IMR-90 (cell line): Measurements from ENCODE around the gene ZNF200. TPM values are rescaled to one million over a fixed set of nuclear protein-coding genes. Genes with fewer than 3 reads are reported as not detected.
A peak's percentile ranks its signal among the peaks of the same experiment; 100 is the strongest.

Source experiments
- ATAC-seq: fragments of 200-7000 bp; cut with Tn5 transposase; 2 replicates; pipeline ENCODE4 v1.9.1; 2020; ENCODE audit warnings: low read depth, mild to moderate bottlenecking, moderate library complexity
- BruUV-seq: library from RNA; stranded (reverse); fragments of 400-500 nt; replicated peaks from 2 replicates; lab custom pipeline; 2021; lab: Mats Ljungman, UMichigan
- CTCF ChIA-PET: fragments of 300-600 bp; formaldehyde crosslinking; extraction: SDS; loops from one replicate; lab custom pipeline; 2021; ENCODE audit warnings: antibody characterized with exemption; lab: Yijun Ruan, JAX
- POLR2A ChIA-PET: fragments of 300-600 bp; sonication (Branson Sonifier 250); formaldehyde crosslinking; loops from one replicate; lab custom pipeline; 2022; ENCODE audit warnings: antibody characterized with exemption; ENCODE audit not compliant: unreplicated experiment; lab: Charles Lee
- DNase-seq: peaks from one replicate; pipeline ENCODE4 v3.0.0; 2013
- H2AFZ ChIP-seq: replicated peaks from 2 replicates; pipeline ENCODE3; 2013; ENCODE audit warnings: low read length, mild to moderate bottlenecking; ENCODE audit not compliant: poor library complexity
- H2AK5ac ChIP-seq: 2 replicates; pipeline ENCODE4 v1.6.1; 2013; ENCODE audit warnings: low read depth, low read length, inconsistent platforms
- H2AK9ac ChIP-seq: replicated peaks from 2 replicates; pipeline ENCODE3; 2013; ENCODE audit warnings: mild to moderate bottlenecking, low read depth, low read length, moderate library complexity; ENCODE audit not compliant: poor library complexity
- H2BK120ac ChIP-seq: 2 replicates; pipeline ENCODE4 v1.6.1; 2013; ENCODE audit warnings: low read depth, low read length, inconsistent platforms
- H2BK15ac ChIP-seq: 3 replicates; pipeline ENCODE4 v1.6.1; 2013; ENCODE audit warnings: low read depth, low read length, inconsistent platforms
- H2BK20ac ChIP-seq: 2 replicates; pipeline ENCODE4 v1.6.1; 2013; ENCODE audit warnings: low read depth, mild to moderate bottlenecking, inconsistent platforms, low read length, moderate library complexity
- H2BK5ac ChIP-seq: 2 replicates; pipeline ENCODE4 v1.6.1; 2013; ENCODE audit warnings: mild to moderate bottlenecking, low read depth, low read length, inconsistent platforms; ENCODE audit not compliant: poor library complexity, severe bottlenecking
- H3K14ac ChIP-seq: replicated peaks from 2 replicates; pipeline ENCODE4 v1.6.1; 2013; ENCODE audit warnings: low read depth, low read length, inconsistent platforms
- H3K18ac ChIP-seq: 2 replicates; pipeline ENCODE4 v1.6.1; 2013; ENCODE audit warnings: low read depth, low read length, control low read depth
- H3K23ac ChIP-seq: 2 replicates; pipeline ENCODE4 v1.6.1; 2013; ENCODE audit warnings: low read depth, low read length, inconsistent platforms
- H3K27ac ChIP-seq: 2 replicates; pipeline ENCODE4 v1.5.1; 2013; ENCODE audit warnings: mild to moderate bottlenecking, control low read depth, low read length; ENCODE audit not compliant: insufficient read depth
- H3K27me3 ChIP-seq: 2 replicates; pipeline ENCODE4 v1.6.1; 2013; ENCODE audit warnings: low read length; ENCODE audit not compliant: control insufficient read depth, insufficient read depth
- H3K36me3 ChIP-seq: 2 replicates; pipeline ENCODE4 v1.6.1; 2013; ENCODE audit warnings: low read length, mixed read lengths; ENCODE audit not compliant: control insufficient read depth, insufficient read depth
- H3K4ac ChIP-seq: 2 replicates; pipeline ENCODE4 v1.6.1; 2013; ENCODE audit warnings: low read depth, low read length, inconsistent platforms
- H3K4me1 ChIP-seq: 2 replicates; pipeline ENCODE4 v1.6.1; 2013; ENCODE audit warnings: low read length, mixed read lengths; ENCODE audit not compliant: control insufficient read depth, insufficient read depth
- H3K4me2 ChIP-seq: 2 replicates; pipeline ENCODE4 v1.6.1; 2013; ENCODE audit warnings: low read depth, mild to moderate bottlenecking, control low read depth, low read length, moderate library complexity
- H3K4me3 ChIP-seq: 2 replicates; pipeline ENCODE4 v1.5.1; 2013; ENCODE audit warnings: low read depth, mild to moderate bottlenecking, control low read depth, low read length, moderate library complexity; ENCODE audit not compliant: insufficient read depth
- H3K56ac ChIP-seq: 2 replicates; pipeline ENCODE4 v1.6.1; 2013; ENCODE audit warnings: low read length, inconsistent platforms; ENCODE audit not compliant: insufficient read depth; ENCODE audit errors: extremely low read depth
- H3K79me1 ChIP-seq, 2 experiments: 2 replicates each; pipeline ENCODE4 v1.6.1; 2013; ENCODE audit warnings: low read length in 2 of 2, inconsistent platforms in 1 of 2, low read depth in 1 of 2
- H3K9ac ChIP-seq: 2 replicates; pipeline ENCODE4 v1.6.1; 2013; ENCODE audit warnings: low read depth, low read length, control low read depth
- H3K9me1 ChIP-seq: 2 replicates; pipeline ENCODE4 v1.6.1; 2013; ENCODE audit warnings: low read length, inconsistent platforms; ENCODE audit not compliant: insufficient read depth
- H3K9me3 ChIP-seq: 2 replicates; pipeline ENCODE4 v1.6.1; 2013; ENCODE audit warnings: low read length; ENCODE audit not compliant: control insufficient read depth, insufficient read depth
- H4K20me1 ChIP-seq: 2 replicates; pipeline ENCODE4 v1.6.1; 2013; ENCODE audit warnings: low read length, inconsistent platforms; ENCODE audit not compliant: insufficient read depth
- H4K5ac ChIP-seq: 2 replicates; pipeline ENCODE4 v1.6.1; 2013; ENCODE audit warnings: mild to moderate bottlenecking, low read depth, low read length, control low read depth
- H4K8ac ChIP-seq, 2 experiments: 2 replicates each; pipeline ENCODE4 v1.6.1; 2013; ENCODE audit warnings: low read depth in 2 of 2, low read length in 2 of 2, control low read depth in 1 of 2, inconsistent platforms in 1 of 2
- H4K91ac ChIP-seq: 2 replicates; pipeline ENCODE4 v1.6.1; 2013; ENCODE audit warnings: low read depth, low read length, inconsistent platforms; ENCODE audit not compliant: insufficient read depth
- BHLHE40 ChIP-seq: fragments of 150-350 bp; IDR thresholded peaks from 2 replicates; pipeline ENCODE4 v1.6.1; 2016; ENCODE audit warnings: mild to moderate bottlenecking, low read depth, low read length
- CEBPB ChIP-seq: IDR thresholded peaks from 2 replicates; pipeline ENCODE4 v1.6.1; 2012; ENCODE audit warnings: low read depth, low read length, improper control_type of control experiment
- FOS ChIP-seq: fragments of 150-350 bp; IDR thresholded peaks from 2 replicates; pipeline ENCODE4 v1.6.1; 2016; ENCODE audit warnings: low read depth, low read length
- MAZ ChIP-seq: IDR thresholded peaks from 2 replicates; pipeline ENCODE4 v1.6.1; 2012; ENCODE audit warnings: low read depth, mild to moderate bottlenecking, low read length, improper control_type of control experiment, moderate library complexity, borderline replicate concordance
- POLR2A ChIP-seq: IDR thresholded peaks from 2 replicates; pipeline ENCODE4 v1.6.1; 2012; ENCODE audit warnings: mild to moderate bottlenecking, low read depth, low read length
- RAD21 ChIP-seq: IDR thresholded peaks from 2 replicates; pipeline ENCODE4 v1.6.1; 2012; ENCODE audit warnings: low read length, improper control_type of control experiment
- RCOR1 ChIP-seq: IDR thresholded peaks from 2 replicates; pipeline ENCODE4 v1.6.1; 2012; ENCODE audit warnings: mild to moderate bottlenecking, low read length, improper control_type of control experiment; ENCODE audit not compliant: insufficient replicate concordance
- RFX5 ChIP-seq: IDR thresholded peaks from 2 replicates; pipeline ENCODE4 v1.8.0; 2012; ENCODE audit warnings: low read depth, mild to moderate bottlenecking, low read length, moderate library complexity
- SMC3 ChIP-seq: fragments of 150-350 bp; IDR thresholded peaks from 2 replicates; pipeline ENCODE4 v1.6.1; 2016; ENCODE audit warnings: low read depth, mild to moderate bottlenecking, antibody characterized with exemption, low read length, moderate library complexity
- WGBS, 2 experiments: methylation state at CpG; one replicate each; pipeline versions ENCODE4 v1.1.5 to v1.1.7; 2013; ENCODE audit warnings: missing lambda C conversion rate in 2 of 2; ENCODE audit not compliant: insufficient read length in 1 of 2; ENCODE audit errors: extremely low coverage in 2 of 2; 5-methylcytosine and 5-hydroxymethylcytosine counted together
- dilution Hi-C: fragments of 300-500 bp; cut with HindIII; formaldehyde crosslinking; loops from one replicate; pipeline ENCODE4 v1.14.3; 2018; ENCODE audit warnings: low sequenced_read_pairs; ENCODE audit not compliant: unreplicated experiment
- in situ Hi-C: fragments of 300-500 bp; cut with MboI; formaldehyde crosslinking; loops from 3 replicates; pipeline ENCODE4 v1.14.3; 2019; ENCODE audit warnings: low sequenced_read_pairs, inconsistent platforms, mixed read lengths
- intact Hi-C: fragments of 100-400 bp; cut with micrococcal nuclease; formaldehyde crosslinking; loops from 2 replicates; pipeline ENCODE4 v1.10.0; 2022
- polyA plus RNA-seq, 3 experiments: library from polyadenylated mRNA; depleted of rRNA; stranded (reverse); fragments of >200 nt; gene quantifications; 2 replicates each; pipeline ENCODE4 v1.2.3, GENCODE V29; 2012; ENCODE audit warnings: low replicate concordance in 1 of 3
- total RNA-seq: library from RNA; depleted of rRNA; stranded (reverse); fragments of >200 nt; gene quantifications from 2 replicates; pipeline ENCODE4 v1.2.3, GENCODE V29; 2012
- TF ChIP-seq, protein P1 (sequence below): conservative IDR thresholded peaks from 2 replicates; pipeline ENCODE4 v1.5.1; 2012; ENCODE audit warnings: mild to moderate bottlenecking, low read depth, low read length, improper control_type of control experiment
- TF ChIP-seq, protein P2 (sequence below): fragments of 150-350 bp; IDR thresholded peaks from 2 replicates; pipeline ENCODE4 v1.6.1; 2016; ENCODE audit warnings: low read depth, mild to moderate bottlenecking, low read length, moderate library complexity, borderline replicate concordance
- TF ChIP-seq, protein P3 (sequence below): fragments of 150-350 bp; IDR thresholded peaks from 2 replicates; pipeline ENCODE4 v1.6.1; 2017; ENCODE audit warnings: mild to moderate bottlenecking, antibody characterized with exemption, low read length, low read depth

Gene ZNF200
- total and polyA plus RNA-seq, 2 of the 4 experiments (the other 2 are of a cell fraction) = 3.7 to 7.5 TPM

DNA sequence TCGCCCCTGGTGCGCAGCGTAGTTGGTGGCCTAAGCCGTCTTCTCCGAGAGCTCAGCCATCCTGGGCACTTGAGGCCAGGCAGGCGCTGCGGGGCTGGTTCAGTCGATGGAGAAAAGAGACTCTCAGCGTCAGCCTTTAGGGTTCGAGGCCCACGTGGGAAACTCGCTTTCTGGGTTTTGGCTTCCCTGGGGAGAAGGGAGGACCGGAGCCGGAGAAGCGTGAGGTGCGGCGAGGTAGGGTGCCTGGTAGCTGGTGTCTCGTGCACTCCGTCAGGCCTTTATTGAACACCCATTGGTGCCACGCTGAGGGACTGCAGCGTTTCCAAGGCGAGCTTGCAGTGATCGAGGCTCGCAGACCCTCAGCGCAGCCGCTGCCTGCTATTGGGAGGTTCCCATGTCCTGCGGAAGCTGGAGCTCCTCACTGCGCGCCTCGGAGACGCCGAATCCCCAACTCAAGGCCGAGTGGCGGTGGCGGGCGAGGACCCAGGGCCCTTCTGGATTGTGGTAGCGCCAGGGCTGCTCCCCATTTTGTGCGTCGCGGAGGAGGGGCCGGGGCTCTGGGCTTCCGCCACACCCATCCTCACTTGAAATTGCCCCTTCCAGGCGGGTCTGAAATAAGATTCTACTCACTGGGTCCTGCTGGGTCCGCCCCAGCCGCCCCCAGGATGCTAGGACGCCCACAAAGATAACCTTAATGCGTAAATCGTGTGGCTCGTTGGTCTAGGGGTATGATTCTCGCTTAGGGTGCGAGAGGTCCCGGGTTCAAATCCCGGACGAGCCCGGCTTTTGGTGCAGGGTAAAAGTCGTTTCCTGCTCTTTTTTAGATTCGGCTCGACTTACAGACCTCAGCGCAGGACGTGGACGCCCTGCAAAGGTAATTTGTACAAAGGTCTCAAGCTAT, 45.8 kb downstream of the ZNF200 start:
- no peaks in the 10 kb centered on the region for H3K36me3 ChIP-seq
- intact Hi-C loops = loop anchor here (2.0 to 5.0 kb wide), 2 partner anchors 73 to 312 kb away; partner anchors contain the start of gene CLUAP1
- no peak overlapping the region for H3K18ac ChIP-seq
- peak overlapping the region; percentile 82 for H3K23ac ChIP-seq
- H3K9ac ChIP-seq = peak overlapping the region; percentile 55
- H3K9me1 ChIP-seq = no peaks in the 10 kb centered on the region
- H2BK120ac ChIP-seq = no peak overlapping the region
- H3K56ac ChIP-seq = no peak overlapping the region; the same call in 1 of the 2 replicates
- H3K4ac ChIP-seq = peak overlapping the region; percentile 24; the same call in 1 of the 2 replicates
- no peak overlapping the region for H4K5ac ChIP-seq
- H3K4me3 ChIP-seq = peak overlapping the region; percentile 58
- POLR2A ChIA-PET = interaction anchor here (0.5 kb wide), 1 partner anchor 112 kb away, joined by 3 read pairs; no protein-coding TSS in a partner anchor
- H2BK5ac ChIP-seq = no peak overlapping the region
- peaks cover 2% of the 10 kb centered on the region; the same call in 1 of the 2 replicates for H3K4me1 ChIP-seq
- no peak overlapping the region; the same call in 2 of the 3 replicates for H2BK15ac ChIP-seq
- peak overlapping the region; percentile 81 for H3K4me2 ChIP-seq
- CTCF ChIA-PET = interaction anchor here (0.5 kb wide), 1 partner anchor 37 kb away, joined by 3 read pairs; no protein-coding TSS in a partner anchor
- dilution Hi-C loops = no loop called here
- no peak overlapping the region for H2AK5ac ChIP-seq
- no peak overlapping the region for H2BK20ac ChIP-seq
- no TSS peak for BruUV-seq
- 1% methylated on average over 29 of the region's 61 CpGs; no CpG with 5 or more reads in 1 of the 2 experiments for WGBS, 2 experiments
- H4K91ac ChIP-seq = no peak overlapping the region
- no peak overlapping the region; the same call in 1 of the 2 replicates for H3K14ac ChIP-seq
- H4K20me1 ChIP-seq = peaks cover 2% of the 10 kb centered on the region
- H3K27ac ChIP-seq = peak overlapping the region; percentile 14; the same call in 1 of the 2 replicates
- H2AFZ ChIP-seq = peak overlapping the region; percentile 99
- H3K27me3 ChIP-seq = peaks cover 3% of the 10 kb centered on the region; the same call in 1 of the 2 replicates
- in situ Hi-C loops = no loop called here
- H3K9me3 ChIP-seq = no peaks in the 10 kb centered on the region
- H2AK9ac ChIP-seq = peak overlapping the region; percentile 75
- ATAC-seq (peak; percentile 40), DNase-seq (peak; percentile 59)
- no peaks in the 10 kb centered on the region for H3K79me1 ChIP-seq
- H4K8ac ChIP-seq = peak overlapping the region; percentile 13 to 20; a peak in 3 of 4 replicates
- TF ChIP-seq, protein P1, sequence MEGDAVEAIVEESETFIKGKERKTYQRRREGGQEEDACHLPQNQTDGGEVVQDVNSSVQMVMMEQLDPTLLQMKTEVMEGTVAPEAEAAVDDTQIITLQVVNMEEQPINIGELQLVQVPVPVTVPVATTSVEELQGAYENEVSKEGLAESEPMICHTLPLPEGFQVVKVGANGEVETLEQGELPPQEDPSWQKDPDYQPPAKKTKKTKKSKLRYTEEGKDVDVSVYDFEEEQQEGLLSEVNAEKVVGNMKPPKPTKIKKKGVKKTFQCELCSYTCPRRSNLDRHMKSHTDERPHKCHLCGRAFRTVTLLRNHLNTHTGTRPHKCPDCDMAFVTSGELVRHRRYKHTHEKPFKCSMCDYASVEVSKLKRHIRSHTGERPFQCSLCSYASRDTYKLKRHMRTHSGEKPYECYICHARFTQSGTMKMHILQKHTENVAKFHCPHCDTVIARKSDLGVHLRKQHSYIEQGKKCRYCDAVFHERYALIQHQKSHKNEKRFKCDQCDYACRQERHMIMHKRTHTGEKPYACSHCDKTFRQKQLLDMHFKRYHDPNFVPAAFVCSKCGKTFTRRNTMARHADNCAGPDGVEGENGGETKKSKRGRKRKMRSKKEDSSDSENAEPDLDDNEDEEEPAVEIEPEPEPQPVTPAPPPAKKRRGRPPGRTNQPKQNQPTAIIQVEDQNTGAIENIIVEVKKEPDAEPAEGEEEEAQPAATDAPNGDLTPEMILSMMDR = no peak
- TF ChIP-seq CEBPB (no peak), MAZ (peak; percentile 29; the same call in 1 of the 2 replicates), POLR2A (no peak), FOS (peak; percentile 76), SMC3 (no peak), RCOR1 (no peak), RFX5 (no peak), RAD21 (no peak), BHLHE40 (peak; percentile 55)
- TF ChIP-seq, protein P2, sequence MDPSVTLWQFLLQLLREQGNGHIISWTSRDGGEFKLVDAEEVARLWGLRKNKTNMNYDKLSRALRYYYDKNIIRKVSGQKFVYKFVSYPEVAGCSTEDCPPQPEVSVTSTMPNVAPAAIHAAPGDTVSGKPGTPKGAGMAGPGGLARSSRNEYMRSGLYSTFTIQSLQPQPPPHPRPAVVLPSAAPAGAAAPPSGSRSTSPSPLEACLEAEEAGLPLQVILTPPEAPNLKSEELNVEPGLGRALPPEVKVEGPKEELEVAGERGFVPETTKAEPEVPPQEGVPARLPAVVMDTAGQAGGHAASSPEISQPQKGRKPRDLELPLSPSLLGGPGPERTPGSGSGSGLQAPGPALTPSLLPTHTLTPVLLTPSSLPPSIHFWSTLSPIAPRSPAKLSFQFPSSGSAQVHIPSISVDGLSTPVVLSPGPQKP = no peak
- TF ChIP-seq, protein P3, sequence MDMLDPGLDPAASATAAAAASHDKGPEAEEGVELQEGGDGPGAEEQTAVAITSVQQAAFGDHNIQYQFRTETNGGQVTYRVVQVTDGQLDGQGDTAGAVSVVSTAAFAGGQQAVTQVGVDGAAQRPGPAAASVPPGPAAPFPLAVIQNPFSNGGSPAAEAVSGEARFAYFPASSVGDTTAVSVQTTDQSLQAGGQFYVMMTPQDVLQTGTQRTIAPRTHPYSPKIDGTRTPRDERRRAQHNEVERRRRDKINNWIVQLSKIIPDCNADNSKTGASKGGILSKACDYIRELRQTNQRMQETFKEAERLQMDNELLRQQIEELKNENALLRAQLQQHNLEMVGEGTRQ = 0 out of 2 replicates have a peak, but pooled peaks have one; percentile 37
